HCT116 (cell line): ENCODE measurements around the gene MAML3.

ENCODE experiments used
- EZH2 ChIP-seq: fragments of 200-600 bp; sonication (generic); IDR thresholded peaks from 2 replicates; pipeline ENCODE4 v1.6.1; 2017; ENCODE audit warnings: antibody characterized with exemption, mixed run types
- POLR2A ChIP-seq: IDR thresholded peaks from 2 replicates; pipeline ENCODE4 v1.7.0; 2011; ENCODE audit warnings: borderline replicate concordance; ENCODE audit not compliant: insufficient read depth, insufficient read length; ENCODE audit errors: extremely low read depth
- YY1 ChIP-seq: IDR thresholded peaks from 2 replicates; pipeline ENCODE4 v1.6.1; 2011; ENCODE audit warnings: low read length, low read depth, moderate library complexity, mild to moderate bottlenecking; ENCODE audit not compliant: insufficient replicate concordance; ENCODE audit errors: extremely low read depth
- ZNF274 ChIP-seq: fragments of 200-500 bp; sonication (Bioruptor generic); IDR thresholded peaks from 2 replicates; pipeline ENCODE4 v1.6.1; 2014; ENCODE audit warnings: mild to moderate bottlenecking, low read depth, low read length, inconsistent platforms
- TF ChIP-seq, protein P1 (sequence below), 3 experiments: fragments of 200-600 bp in 1 of 3; sonication (generic) in 1 of 3; IDR thresholded peaks in 2 of 3; conservative IDR thresholded peaks in 1 of 3; 2 replicates each; pipeline ENCODE4 v1.5.1; 2012 to 2017; ENCODE audit warnings: low read depth in 2 of 3, low read length in 2 of 3, antibody characterized with exemption in 1 of 3, borderline replicate concordance in 1 of 3, control low read depth in 1 of 3, mild to moderate bottlenecking in 1 of 3, mixed read lengths in 1 of 3, mixed run types in 1 of 3, moderate library complexity in 1 of 3; ENCODE audit not compliant: insufficient read depth in 1 of 3

DNA sequence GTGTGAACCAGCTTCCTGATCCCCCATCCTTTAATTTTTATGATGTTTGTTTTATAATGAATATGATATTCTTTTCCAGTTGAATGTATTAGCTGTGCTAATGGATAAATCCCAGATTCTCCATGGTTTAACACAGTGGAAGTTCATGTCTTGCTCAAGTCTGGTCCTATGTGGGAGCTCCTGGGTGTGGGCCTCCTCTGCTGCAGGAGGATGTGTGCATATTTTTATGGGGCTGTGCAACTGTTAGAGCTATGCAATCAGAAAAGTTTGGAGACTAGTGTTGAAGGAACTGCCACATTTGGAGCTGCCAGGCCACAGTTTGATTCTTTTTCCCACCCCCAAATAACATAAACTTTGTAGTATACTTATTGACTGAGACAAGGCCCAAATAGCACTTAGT is 463.6 kb downstream of the MAML3 start:
- TF ChIP-seq, protein P1, sequence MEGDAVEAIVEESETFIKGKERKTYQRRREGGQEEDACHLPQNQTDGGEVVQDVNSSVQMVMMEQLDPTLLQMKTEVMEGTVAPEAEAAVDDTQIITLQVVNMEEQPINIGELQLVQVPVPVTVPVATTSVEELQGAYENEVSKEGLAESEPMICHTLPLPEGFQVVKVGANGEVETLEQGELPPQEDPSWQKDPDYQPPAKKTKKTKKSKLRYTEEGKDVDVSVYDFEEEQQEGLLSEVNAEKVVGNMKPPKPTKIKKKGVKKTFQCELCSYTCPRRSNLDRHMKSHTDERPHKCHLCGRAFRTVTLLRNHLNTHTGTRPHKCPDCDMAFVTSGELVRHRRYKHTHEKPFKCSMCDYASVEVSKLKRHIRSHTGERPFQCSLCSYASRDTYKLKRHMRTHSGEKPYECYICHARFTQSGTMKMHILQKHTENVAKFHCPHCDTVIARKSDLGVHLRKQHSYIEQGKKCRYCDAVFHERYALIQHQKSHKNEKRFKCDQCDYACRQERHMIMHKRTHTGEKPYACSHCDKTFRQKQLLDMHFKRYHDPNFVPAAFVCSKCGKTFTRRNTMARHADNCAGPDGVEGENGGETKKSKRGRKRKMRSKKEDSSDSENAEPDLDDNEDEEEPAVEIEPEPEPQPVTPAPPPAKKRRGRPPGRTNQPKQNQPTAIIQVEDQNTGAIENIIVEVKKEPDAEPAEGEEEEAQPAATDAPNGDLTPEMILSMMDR (IDR thresholded peaks at IDR 0.05 in 2 of 3, conservative IDR thresholded peaks at IDR 0.05 in 1 of 3; ENCODE audit: borderline replicate concordance in 1 of 3, insufficient read depth in 1 of 3, low read depth in 2 of 3, low read length in 2 of 3) = no peak
- TF ChIP-seq POLR2A (no peak), YY1 (no peak), EZH2 (no peak), ZNF274 (no peak)
